ENCODE measurements around the gene EXOC3L4.

Gene EXOC3L4

DNA sequence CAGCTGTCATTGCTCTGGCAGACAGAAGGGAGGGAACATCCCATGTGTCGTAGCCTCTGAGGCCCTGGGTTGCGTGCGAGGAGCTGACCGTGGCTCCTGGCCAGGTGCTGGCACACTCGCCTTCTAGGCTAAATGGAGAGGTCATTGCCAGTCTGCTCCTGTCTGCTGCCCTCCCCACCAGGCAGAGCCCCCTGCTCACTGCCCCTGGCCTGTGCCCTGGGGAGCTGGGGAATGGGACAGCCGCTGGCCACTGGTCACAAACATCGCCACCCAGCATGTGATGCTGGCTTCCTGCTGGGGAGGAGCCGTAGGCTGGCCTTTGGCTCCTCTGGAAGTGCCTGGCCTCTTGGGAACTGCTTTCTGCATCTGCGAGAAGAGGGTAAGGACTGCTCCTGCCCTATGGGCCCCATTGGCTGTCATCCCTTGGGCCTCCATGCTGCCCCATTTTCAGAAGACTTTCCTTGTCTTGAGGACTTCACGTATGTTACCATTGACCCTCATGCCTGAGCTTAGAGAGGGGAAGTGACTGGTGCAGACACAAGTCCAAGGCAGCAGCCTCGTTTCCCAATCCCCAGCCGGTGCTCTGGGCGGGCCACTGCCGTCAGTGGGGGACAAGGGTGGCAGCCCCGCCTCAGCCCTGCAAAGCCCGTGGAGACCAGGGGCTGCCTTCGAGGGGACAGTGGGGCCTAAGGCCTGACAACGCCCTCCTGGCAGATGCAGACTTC lies 26.8 kb downstream of the EXOC3L4 start:
- no peak for DNase-seq (ENCODE audit: low read depth in 1 of 2, low spot score in 1 of 2)

DNA sequence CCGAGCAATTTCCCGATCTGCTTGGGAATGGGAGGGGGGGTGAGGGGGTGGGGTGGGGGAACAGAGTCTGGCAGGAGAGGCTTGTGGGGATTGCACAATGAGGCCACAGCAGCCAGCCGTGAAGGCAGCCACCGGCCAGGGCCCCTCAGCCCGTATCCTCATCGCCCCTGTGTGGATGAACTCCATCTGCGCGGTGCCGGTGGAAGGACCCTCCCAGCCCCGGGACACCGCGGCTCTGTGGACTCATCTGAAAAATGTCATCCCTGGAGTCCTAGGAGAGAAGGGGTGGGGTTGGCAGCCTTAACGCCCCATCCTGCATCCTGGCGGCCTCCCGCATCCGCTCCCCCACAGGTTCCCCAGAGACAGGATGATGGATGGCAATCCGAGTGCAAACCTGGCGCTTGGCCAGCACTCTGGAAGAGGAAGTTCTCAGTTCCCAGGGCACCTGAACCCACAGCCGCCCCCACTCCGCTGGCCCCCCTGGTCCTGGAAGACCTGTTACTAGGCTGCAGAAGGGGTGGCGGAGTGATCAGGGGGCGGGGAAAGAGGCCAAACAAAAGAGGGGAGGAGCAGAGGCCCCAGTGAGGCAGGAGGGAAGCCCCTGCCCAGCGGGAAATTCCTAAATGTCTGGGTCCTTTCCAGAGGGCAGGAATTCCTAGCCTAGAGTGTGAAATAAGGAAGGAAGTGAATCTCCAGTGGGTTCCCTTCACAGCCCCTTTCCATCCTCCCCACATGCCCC lies 27.5 kb downstream of the EXOC3L4 start:
- DNase-seq (ENCODE audit: low read depth in 1 of 2, low spot score in 1 of 2), result no peak

DNA sequence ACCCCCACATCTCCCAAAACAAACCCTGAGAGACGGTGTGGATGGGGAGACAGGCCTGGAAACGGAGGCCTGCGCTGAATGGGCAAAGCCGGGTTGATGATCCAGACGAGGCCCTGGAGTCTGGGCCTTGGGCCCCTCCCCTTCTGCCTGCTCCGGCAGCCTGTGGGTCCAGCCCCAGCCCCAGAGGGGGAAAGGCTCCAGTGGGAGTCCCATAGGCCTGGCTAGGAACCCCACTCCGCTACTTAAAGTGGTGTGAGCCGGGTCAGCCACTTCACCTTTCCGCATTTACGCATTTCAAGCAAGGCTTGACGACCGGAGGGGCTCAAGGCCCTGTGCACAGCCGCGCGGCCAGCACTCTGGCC lies 28.0 kb downstream of the EXOC3L4 start:
- no peak for DNase-seq (ENCODE audit: low read depth in 1 of 2, low spot score in 1 of 2)

DNA sequence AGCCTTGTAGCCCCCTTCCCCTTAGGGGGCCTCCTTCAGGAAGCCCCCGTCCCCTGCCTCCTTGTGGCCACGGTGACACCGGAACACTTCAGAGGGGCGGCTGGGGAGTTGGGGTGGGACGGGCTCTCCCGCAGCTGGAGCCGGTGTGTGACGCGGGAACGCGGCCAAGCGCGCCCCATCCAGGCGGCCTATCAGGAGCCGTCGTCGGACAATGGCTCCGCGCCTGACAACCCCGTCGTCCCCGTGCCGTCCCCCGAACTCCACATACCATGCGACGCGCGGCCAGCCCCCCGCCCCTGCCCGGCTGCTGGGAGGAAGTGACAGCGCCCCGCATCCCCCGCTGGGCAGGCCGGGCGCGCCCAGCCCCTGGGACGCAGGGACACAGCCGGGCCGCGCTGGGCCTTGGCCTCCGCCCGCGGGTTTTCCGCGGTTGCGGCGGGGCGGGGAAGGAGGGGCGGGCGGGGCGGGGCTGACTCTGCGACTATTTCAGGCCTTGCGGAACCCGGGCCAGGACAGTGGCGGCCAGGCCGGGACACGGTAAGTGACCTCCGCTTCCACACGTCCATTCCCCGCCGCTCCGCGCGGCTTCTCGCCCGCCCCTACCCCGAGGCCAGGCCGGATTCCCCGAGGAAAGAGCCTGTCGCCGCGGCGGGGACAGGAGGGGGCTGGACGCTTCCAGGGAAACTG lies 28.6 kb downstream of the EXOC3L4 start, which contains the start of gene TNFAIP2:
Gene TNFAIP2, plus strand, starts transcription at position 515 of the 687 bp plus-strand sequence. CDS start 2,997 bp downstream, outside the sequence.
- no peak for DNase-seq (ENCODE audit: low read depth in 1 of 2, low spot score in 1 of 2)

DNA sequence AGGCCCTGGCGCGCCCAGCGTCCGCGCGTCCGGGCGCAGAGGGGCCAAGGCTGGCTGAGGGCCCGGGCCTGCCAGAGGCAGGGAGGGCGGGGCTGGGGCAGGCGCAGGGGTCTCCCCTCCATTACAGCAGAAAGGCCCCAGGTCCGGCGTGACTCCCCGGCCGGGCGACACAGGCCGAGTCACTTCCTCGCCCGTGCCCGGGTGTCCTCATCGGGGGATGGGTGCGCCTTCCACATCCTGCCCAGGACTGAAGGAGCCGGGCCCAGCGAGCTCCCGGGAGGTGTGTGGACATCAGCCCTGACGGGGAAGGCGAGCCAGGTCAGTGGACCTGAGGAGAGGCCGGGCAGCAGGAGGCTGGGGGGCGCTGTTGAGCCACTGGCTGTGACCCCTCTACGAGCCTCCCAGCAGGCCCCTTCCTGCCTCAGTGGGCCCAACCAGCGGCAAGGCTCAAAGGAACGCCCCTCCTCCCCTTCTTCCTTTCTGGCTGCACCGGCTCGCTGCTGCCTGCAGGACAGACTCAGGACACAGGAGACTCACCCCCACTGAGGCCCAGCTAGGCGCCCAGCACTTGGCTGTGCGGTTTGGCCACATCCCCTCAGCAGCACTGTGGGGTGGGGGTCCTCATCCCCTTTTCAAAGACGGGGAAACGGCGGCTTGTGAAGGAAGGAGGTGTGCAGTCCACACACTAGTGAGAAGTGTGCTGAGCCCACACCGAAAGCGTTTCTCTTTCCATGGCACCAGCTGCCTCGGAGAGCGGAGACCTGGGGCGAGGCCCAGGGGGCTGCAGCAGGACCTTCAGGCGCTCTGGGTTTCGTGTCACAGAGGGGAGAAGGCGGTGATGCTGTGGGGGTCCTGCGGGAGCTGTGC lies 29.3 kb downstream of the EXOC3L4 start:
- no peak for DNase-seq (ENCODE audit: low read depth in 1 of 2, low spot score in 1 of 2)

DNA sequence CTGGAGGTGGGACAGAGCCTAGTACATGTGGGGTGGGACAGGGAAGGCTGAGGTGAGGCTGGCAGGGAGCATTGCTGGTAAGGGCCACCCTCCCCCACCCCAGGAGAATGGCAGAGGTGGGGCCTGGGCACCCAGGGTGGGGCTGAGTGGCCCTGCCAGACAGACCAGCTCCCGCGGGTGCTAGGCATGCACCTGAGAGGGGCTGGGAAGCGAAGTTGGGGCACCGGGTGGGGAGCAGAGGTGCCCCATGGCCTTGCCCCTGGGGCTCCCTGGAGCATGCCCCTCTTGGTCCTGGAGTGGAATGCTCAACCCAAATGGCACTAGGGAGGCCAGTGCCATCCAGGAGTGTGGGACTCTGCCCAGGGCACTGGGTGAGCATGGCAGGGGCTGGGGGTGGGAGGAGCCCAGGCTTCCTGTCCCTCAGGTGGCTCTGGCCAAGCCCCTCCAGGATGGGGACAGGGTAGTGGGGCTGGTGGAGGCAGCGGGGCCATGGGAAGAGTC lies 30.0 kb downstream of the EXOC3L4 start:
- DNase-seq (ENCODE audit: low read depth in 1 of 2, low spot score in 1 of 2), result no peak

DNA sequence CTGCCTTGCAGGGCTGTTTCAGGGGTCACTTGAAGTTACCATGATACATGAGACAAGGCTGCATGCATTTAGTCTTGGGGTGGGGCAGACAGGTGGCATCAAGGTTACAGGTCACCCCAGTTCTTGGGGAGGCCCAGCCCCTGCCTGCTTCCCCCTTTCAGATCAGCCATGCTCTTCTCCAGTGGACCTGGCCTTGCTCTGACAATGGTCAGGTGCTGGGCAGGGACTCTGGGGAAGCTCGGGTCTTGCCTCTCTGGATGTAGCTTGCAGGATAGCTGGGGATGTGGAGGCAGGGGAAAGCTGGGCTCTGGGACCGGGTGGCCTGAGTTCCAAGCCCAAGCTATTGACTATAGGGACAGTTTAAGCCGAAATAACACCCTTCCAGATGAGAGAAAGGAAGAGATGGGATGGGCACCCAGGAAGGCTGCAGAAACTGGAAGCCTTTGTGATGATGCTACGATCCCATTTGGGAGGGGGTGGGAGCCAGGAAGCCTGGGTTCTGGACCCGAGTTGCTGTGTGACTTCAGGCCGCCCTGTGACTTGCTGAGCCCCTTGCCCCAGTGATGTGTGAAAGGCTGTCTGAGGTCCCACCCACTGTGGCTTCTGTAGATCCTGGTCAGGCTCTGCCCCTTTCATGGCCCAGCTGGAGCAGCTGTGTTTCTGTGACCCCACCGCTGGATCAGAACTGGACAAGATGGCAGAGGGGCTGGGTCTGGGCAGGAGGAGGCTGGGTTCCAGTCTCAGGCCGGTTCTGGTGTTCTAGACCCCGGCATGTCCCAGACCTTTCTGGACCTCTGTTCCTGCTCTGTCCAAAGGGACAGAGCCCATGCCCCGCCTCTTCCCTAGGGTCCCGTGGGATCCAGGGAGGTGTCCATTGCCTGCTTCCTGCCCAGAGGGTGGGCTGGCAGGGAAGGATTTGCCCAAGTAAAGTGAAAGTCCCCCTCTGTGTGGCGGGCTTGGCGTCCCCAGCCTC lies 30.9 kb downstream of the EXOC3L4 start:
- DNase-seq (ENCODE audit: low read depth in 1 of 2, low spot score in 1 of 2), result no peak

DNA sequence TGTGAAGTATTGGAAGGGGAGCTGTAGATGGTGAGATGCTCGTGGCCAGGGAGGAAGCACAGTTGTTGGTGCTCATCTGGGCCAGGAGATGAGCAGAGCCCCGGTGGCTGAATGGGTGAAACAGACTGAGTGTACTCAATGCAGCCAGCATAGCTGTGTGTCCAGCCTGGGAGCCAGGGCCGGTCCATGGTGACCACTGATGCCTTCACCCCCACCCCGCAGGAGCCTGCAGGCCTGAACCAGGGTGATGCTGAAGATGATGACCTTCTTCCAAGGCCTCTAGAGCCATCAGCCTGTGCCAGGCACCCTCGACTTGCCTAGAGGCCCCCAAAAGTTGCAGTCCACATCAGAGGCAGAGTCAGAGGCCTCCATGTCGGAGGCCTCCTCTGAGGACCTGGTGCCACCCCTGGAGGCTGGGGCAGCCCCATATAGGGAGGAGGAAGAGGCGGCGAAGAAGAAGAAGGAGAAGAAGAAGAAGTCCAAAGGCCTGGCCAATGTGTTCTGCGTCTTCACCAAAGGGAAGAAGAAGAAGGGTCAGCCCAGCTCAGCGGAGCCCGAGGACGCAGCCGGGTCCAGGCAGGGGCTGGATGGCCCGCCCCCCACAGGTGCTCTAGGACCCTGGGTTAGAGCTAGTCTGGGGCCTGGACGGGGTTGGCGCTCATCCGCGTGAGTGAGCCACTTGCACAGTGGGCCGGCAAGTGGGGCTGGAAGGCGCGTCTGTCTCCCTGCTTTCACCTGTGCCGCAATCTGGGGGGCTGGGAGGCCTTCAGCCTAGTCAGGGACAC lies 31.8 kb downstream of the EXOC3L4 start:
- DNase-seq (ENCODE audit: low read depth in 1 of 2, low spot score in 1 of 2), result no peak

DNA sequence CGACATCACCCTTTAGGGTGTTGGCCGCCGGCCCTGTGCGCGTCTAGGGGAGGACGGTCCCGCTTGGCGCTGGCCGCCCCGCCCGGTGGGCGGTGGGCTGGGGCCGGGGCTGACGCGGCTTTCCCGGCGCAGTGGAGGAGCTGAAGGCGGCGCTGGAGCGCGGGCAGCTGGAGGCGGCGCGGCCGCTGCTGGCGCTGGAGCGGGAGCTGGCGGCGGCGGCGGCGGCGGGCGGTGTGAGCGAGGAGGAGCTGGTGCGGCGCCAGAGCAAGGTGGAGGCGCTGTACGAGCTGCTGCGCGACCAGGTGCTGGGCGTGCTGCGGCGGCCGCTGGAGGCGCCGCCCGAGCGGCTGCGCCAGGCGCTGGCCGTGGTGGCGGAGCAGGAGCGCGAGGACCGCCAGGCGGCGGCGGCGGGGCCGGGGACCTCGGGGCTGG lies 32.4 kb downstream of the EXOC3L4 start:
- no peak for DNase-seq (ENCODE audit: low read depth in 1 of 2, low spot score in 1 of 2)

DNA sequence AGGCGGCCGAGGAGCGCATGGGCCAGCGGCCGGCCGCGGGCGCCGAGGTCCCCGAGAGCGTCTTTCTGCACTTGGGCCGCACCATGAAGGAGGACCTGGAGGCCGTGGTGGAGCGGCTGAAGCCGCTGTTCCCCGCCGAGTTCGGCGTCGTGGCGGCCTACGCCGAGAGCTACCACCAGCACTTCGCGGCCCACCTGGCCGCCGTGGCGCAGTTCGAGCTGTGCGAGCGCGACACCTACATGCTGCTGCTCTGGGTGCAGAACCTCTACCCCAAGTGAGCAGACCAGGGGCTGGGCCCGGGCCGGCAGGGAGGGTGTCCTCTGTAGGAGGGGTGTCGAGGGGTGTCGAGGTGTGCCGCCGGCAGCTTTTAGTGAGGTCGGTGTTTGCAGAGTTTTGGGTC lies 32.8 kb downstream of the EXOC3L4 start:
- no peak for DNase-seq (ENCODE audit: low read depth in 1 of 2, low spot score in 1 of 2)

DNA sequence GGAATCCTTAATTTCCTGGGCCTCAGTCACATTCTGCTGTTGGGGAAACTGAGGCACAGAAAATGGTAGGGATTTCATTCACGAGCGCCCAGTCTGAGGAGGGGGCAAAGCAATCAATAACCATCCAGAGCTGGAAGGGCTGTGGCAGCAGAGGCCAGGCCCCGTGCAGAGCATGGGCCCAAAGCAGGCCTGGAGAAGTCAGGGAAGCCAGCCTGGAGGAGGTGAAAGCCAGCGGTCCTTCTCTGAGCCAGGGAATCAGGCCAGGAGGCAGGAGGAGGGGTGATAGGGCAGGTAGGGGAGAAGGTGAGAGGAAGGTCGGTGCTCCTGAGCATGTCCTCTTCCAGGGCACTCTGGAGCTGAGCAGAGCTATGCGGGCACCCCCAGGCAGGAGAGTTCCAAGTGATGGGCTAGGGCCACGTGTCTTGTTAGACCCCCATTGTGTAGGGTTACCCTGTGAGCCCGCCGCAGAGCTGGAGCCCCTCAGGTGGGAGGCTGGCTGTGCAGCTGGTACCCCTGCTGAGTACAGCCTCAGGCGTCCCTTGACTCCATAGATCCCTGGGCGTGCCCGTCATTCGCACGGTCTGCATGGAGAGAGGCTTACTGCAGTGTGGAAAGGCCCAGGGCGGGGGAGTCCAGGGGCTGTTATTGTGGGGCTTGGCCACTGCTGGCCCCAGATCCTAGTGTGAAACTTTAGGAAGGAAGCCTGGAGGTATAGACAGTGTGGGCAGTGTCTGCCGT lies 33.5 kb downstream of the EXOC3L4 start:
- DNase-seq (ENCODE audit: low read depth in 1 of 2, low spot score in 1 of 2), result no peak

DNA sequence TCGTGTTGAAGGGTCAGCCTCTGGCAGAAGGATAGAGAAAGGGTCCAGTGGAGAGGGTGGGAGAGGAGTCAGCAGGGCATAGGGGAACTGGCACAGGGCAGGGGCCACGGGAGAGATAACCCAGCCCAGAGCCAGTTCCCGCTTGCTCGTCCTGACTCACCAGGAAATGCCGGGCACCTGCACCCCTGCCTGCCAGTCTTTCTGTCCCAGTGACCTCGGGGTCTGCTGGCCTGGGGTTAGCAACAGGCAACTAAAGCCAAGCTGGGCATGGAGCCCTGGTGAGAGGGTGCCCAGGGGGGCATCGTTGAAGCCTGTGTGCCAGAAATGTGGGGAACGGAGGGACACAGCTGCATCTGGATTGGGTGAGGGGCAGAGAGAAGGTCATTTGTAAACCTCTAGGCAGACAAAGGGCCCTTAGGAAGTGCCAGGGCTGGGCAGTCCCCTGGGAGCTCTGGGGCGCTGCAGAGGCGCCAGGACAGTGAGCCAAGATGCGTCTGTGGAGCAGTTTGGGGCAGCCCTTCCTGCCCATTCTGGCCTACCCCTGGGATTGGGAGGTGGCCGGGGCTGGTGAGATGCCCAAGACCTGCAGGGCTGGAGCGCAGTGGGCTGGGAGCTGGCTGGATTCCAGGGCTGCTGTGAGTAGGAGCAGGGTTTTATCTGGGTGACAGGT lies 34.2 kb downstream of the EXOC3L4 start:
- DNase-seq (ENCODE audit: low read depth in 1 of 2, low spot score in 1 of 2), result no peak

DNA sequence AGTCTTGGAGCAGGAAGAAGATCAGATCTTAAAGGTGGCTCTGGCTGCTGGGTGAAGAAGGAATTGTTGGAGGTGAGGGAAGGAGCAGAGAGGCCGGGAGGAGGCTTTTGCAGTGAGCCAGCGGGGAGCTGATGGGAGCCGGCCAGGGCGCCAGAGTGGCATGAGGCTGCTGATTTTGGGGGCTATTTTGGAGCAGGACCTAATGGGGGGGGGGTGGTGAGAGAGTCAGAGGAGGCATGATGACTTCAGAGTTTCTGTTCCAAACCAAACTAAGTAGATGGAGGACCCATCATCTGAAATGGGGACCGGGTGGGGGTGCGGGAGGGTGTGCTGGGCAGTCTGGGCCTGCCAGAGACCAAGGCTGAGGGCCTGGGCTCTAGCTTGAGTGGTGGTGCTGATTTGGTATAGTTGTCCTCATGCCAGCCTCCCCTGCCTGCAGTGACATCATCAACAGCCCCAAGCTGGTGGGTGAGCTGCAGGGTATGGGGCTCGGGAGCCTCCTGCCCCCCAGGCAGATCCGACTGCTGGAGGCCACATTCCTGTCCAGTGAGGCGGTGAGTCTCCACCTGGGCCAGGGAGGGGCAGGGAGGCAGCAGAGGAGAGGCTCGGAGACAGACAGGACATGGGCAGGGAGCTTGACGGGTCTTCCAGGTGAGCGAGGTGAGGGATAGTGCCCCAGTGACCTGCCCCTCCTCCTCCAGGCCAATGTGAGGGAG lies 34.9 kb downstream of the EXOC3L4 start:
- DNase-seq (ENCODE audit: low read depth in 1 of 2, low spot score in 1 of 2), result no peak

DNA sequence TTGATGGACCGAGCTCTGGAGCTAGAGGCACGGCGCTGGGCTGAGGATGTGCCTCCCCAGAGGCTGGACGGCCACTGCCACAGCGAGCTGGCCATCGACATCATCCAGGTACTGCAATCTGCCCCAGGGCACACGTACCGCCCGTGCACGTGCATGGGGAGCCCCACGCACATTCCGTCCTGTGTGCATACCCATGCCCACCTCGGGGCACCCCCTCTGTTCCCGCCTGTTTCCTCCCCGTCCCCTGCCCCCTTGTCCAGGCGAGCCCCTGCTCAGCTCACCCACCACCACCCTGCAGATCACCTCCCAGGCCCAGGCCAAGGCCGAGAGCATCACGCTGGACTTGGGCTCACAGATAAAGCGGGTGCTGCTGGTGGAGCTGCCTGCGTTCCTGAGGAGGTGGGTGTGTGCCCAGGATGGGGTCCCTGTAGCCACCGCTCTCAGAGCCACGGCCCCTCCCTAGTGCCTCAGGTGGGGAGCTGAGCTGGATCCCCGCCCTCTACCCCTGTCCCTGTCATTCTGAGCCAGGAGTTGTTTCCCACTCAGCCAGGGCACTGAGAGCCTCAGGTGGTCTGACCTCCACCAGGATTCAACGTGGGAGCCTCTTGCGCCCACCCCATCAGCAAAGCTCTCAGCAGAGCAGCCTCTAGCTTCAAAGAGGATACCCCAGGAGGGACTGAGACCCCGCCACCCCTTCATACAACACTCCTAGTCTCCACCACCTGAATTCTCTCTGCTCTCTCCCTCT lies 35.7 kb downstream of the EXOC3L4 start:
- DNase-seq (ENCODE audit: low read depth in 1 of 2, low spot score in 1 of 2), result no peak

DNA sequence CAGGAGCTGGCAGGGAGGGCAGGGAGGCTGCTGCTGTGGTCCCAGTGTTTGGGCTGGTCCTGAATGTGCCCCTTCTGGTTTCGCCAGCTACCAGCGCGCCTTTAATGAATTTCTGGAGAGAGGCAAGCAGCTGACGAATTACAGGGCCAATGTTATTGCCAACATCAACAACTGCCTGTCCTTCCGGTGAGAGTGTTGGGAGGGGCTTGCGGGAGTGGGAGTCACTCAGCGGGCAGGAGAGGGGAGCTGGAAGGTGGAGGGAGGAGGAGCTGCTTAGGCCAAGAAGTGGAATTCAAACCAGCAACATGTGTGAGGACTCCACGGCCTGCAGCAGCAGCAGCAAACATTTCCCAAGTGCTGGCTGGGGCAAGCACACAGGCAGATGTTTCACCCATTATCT lies 36.4 kb downstream of the EXOC3L4 start:
- no peak for DNase-seq (ENCODE audit: low read depth in 1 of 2, low spot score in 1 of 2)

DNA sequence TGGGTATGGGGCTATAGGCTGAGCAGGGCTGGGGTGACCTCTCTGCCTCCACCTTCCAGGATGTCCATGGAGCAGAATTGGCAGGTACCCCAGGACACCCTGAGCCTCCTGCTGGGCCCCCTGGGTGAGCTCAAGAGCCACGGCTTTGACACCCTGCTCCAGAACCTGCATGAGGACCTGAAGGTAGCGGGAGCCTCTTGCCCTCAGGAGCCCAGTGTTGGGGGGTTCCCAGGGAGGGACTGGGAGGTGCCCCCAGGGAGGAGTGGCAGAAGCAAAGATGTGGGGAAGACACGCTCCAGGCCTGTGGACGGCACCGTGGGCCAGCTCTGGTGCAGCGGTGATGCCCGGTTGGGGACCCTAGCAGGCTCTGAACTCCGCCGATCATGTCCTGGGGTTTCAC lies 37.1 kb downstream of the EXOC3L4 start:
- no peak for DNase-seq (ENCODE audit: low read depth in 1 of 2, low spot score in 1 of 2)
